OCI-LY1 (cell line): ENCODE results near the gene TAS2R14.

Source experiments
- H2AFZ ChIP-seq: fragments of 200-600 bp; sonication (generic), shearing (Covaris generic); 2 replicates; pipeline ENCODE4 v1.6.0; 2014; ENCODE audit warnings: antibody characterized with exemption, mild to moderate bottlenecking, low read length
- H3F3A ChIP-seq: fragments of 200-600 bp; sonication (generic), shearing (Covaris generic); 2 replicates; pipeline ENCODE4 v1.6.0; 2014; ENCODE audit warnings: mild to moderate bottlenecking, antibody characterized with exemption, low read length, moderate library complexity; ENCODE audit not compliant: insufficient read depth
- H3K27ac ChIP-seq: fragments of 200-600 bp; sonication (generic); 2 replicates; pipeline ENCODE4 v1.5.1; 2014; ENCODE audit warnings: low read length, mixed run types, mild to moderate bottlenecking, low read depth; ENCODE audit not compliant: poor library complexity, severe bottlenecking
- H3K27me3 ChIP-seq: fragments of 200-600 bp; sonication (generic); 2 replicates; pipeline ENCODE4 v1.6.0; 2014; ENCODE audit warnings: antibody characterized with exemption, mild to moderate bottlenecking, low read length, moderate library complexity; ENCODE audit not compliant: insufficient read depth
- H3K36me3 ChIP-seq: fragments of 200-600 bp; sonication (generic); 2 replicates; pipeline ENCODE4 v1.6.1; 2014; ENCODE audit warnings: mild to moderate bottlenecking, antibody characterized with exemption, low read length, moderate library complexity, mixed read lengths; ENCODE audit not compliant: insufficient read depth
- H3K4me1 ChIP-seq: fragments of 200-600 bp; sonication (generic); 2 replicates; pipeline ENCODE4 v1.5.1; 2014; ENCODE audit warnings: mild to moderate bottlenecking, low read length, moderate library complexity; ENCODE audit not compliant: insufficient read depth, severe bottlenecking
- H3K4me2 ChIP-seq: fragments of 200-600 bp; sonication (generic), shearing (Covaris generic); 2 replicates; pipeline ENCODE4 v1.6.1; 2014; ENCODE audit warnings: low read length
- H3K4me3 ChIP-seq: fragments of 200-600 bp; sonication (generic); 2 replicates; pipeline ENCODE4 v1.5.1; 2014; ENCODE audit warnings: low read length, low read depth, mild to moderate bottlenecking, mixed read lengths; ENCODE audit not compliant: poor library complexity, severe bottlenecking
- H3K79me2 ChIP-seq: fragments of 200-600 bp; shearing (Covaris generic); 2 replicates; pipeline ENCODE4 v1.6.1; 2016; ENCODE audit warnings: mixed run types, low read length, mixed read lengths; ENCODE audit not compliant: insufficient read depth
- H3K9ac ChIP-seq: fragments of 200-600 bp; sonication (generic), shearing (Covaris generic); 2 replicates; pipeline ENCODE4 v1.6.1; 2014; ENCODE audit warnings: mild to moderate bottlenecking, low read length, mixed read lengths
- H3K9me2 ChIP-seq: fragments of 200-600 bp; sonication (generic), shearing (Covaris generic); 2 replicates; pipeline ENCODE4 v1.6.1; 2014; ENCODE audit warnings: low read depth, mild to moderate bottlenecking, low read length, mixed read lengths
- H3K9me3 ChIP-seq: fragments of 200-600 bp; shearing (Covaris generic); 2 replicates; pipeline ENCODE4 v1.6.1; 2014; ENCODE audit warnings: low read length, mixed read lengths
- H4K20me1 ChIP-seq: fragments of 200-600 bp; sonication (generic), shearing (Covaris generic); 2 replicates; pipeline ENCODE4 v1.6.0; 2016; ENCODE audit warnings: mild to moderate bottlenecking, low read length; ENCODE audit not compliant: insufficient read depth
- EZH2 ChIP-seq: fragments of 200-600 bp; sonication (generic), shearing (Covaris generic); IDR thresholded peaks from 2 replicates; pipeline ENCODE4 v1.8.0; 2017; ENCODE audit warnings: borderline replicate concordance, mixed run types, mild to moderate bottlenecking, antibody characterized with exemption, low read length, moderate library complexity, mixed read lengths
- TF ChIP-seq, protein P1 (sequence below): fragments of 200-600 bp; sonication (generic), shearing (Covaris generic); IDR thresholded peaks from 2 replicates; pipeline ENCODE4 v1.5.1; 2017; ENCODE audit warnings: mild to moderate bottlenecking, antibody characterized with exemption, low read length, moderate library complexity, mixed read lengths

TAS2R14 gene

DNA sequence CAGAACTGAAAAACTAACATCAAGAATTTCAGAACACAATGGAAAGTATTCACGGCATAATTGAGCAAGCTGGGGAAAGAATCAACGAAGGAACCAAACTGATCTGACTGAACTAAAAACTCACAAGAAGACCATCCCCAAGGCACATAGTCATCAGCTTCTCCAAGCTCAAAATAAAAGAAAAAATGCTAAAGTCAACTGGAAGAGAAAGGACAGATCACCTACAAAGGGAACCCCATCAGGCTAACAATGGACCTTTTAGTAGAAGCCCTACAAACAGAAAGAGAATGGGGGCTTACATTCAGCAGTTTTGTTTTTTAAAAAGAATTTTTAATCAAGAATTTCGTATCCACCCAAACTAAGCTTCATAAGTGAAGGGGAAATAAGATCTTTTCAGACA, 35.9 kb upstream of the TAS2R14 start:
- Histone ChIP-seq H3K9me2 (no peaks in the 10 kb centered on the region), H2AFZ (no peak overlapping the region), H3K4me3 (no peak overlapping the region), H3K9me3 (no peaks in the 10 kb centered on the region), H3K4me2 (no peak overlapping the region), H3K36me3 (no peaks in the 10 kb centered on the region), H3F3A (no peaks in the 10 kb centered on the region), H3K4me1 (no peaks in the 10 kb centered on the region), H4K20me1 (no peaks in the 10 kb centered on the region), H3K79me2 (no peaks in the 10 kb centered on the region), H3K27me3 (no peaks in the 10 kb centered on the region), H3K9ac (no peak overlapping the region), H3K27ac (no peak overlapping the region)
- TF ChIP-seq, protein P1, sequence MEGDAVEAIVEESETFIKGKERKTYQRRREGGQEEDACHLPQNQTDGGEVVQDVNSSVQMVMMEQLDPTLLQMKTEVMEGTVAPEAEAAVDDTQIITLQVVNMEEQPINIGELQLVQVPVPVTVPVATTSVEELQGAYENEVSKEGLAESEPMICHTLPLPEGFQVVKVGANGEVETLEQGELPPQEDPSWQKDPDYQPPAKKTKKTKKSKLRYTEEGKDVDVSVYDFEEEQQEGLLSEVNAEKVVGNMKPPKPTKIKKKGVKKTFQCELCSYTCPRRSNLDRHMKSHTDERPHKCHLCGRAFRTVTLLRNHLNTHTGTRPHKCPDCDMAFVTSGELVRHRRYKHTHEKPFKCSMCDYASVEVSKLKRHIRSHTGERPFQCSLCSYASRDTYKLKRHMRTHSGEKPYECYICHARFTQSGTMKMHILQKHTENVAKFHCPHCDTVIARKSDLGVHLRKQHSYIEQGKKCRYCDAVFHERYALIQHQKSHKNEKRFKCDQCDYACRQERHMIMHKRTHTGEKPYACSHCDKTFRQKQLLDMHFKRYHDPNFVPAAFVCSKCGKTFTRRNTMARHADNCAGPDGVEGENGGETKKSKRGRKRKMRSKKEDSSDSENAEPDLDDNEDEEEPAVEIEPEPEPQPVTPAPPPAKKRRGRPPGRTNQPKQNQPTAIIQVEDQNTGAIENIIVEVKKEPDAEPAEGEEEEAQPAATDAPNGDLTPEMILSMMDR = no peak
- TF ChIP-seq EZH2 = no peak

DNA sequence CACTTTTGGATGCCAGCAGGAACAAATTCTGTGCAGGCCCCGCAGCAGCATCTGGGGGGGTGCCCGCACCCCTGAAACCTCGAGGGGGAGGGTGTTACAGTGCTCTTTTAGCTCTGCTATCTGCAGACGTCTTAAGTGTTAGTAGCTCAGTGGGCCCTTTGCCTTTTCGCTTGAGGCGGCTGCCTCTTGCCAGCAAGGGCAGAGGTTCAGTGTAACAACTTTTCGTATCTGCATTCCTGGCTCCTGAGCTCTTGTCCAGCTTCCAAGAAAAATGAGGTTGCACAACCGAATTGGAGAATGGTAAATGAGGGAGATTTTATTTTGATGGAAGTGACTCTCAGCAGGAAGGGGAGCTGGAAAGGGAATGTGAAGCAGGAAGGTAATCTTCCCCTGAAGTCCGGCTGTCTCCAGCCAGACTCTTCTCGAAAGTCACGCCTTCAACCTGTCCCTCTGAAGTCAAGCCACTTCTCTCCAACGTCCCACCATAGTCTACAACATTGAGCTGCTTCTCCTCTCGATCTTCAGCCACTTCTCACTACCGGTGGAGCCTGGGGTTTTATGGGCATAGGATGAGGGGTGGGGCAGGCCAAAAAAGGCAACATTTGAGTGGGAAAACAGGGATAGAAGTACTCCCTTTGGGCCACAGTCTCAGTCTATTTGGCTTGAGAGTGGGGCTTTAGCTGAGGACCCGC, 29.8 kb upstream of the TAS2R14 start:
- no peaks in the 10 kb centered on the region for H3K36me3 ChIP-seq
- H3K27me3 ChIP-seq = no peaks in the 10 kb centered on the region
- no peaks in the 10 kb centered on the region for H3K9me3 ChIP-seq
- no peaks in the 10 kb centered on the region for H4K20me1 ChIP-seq
- H3K9me2 ChIP-seq = no peaks in the 10 kb centered on the region
- H3K4me2 ChIP-seq = no peak overlapping the region
- no peaks in the 10 kb centered on the region for H3K4me1 ChIP-seq
- no peak overlapping the region for H3K4me3 ChIP-seq
- H3K9ac ChIP-seq = no peak overlapping the region
- no peaks in the 10 kb centered on the region for H3F3A ChIP-seq
- TF ChIP-seq, protein P1 = no peak
- no peak for TF ChIP-seq EZH2
- no peaks in the 10 kb centered on the region for H3K79me2 ChIP-seq
- H3K27ac ChIP-seq = no peak overlapping the region
- H2AFZ ChIP-seq = no peak overlapping the region

DNA sequence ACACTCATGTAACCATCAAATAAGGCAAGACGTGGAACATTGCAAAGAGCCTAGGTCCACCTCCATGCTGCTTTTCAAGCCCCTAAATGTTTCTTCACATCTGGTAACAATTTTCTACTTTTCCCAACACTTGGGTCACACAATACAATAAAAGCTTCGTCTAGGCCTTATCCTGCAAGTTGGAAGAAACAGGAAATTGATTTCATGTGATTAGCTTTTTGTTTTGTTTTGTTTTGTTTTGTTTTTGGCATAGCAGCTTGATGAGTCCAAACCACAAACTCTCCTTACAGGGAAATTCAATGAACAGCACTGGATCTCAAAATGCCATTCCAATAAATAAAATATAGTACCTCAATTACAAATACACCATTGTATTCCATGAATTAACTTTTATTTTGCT, 28.3 kb upstream of the TAS2R14 start:
- Histone ChIP-seq H3F3A (no peaks in the 10 kb centered on the region), H3K27me3 (no peaks in the 10 kb centered on the region), H3K9ac (no peak overlapping the region), H3K4me3 (no peak overlapping the region), H3K4me2 (no peak overlapping the region), H4K20me1 (no peaks in the 10 kb centered on the region), H3K4me1 (no peaks in the 10 kb centered on the region), H3K9me2 (no peaks in the 10 kb centered on the region), H3K9me3 (no peaks in the 10 kb centered on the region), H2AFZ (no peak overlapping the region), H3K36me3 (no peaks in the 10 kb centered on the region), H3K27ac (no peak overlapping the region), H3K79me2 (no peaks in the 10 kb centered on the region)
- TF ChIP-seq, protein P1 = no peak
- no peak for TF ChIP-seq EZH2
